ENCODE data around the gene CD101. TPM values are rescaled to one million over a fixed set of nuclear protein-coding genes. Genes with fewer than 3 reads are reported as not detected.

The CD101 gene
- total RNA-seq, 4 donors from 2014 or later, result 0.35 to 5.3 (median 0.84) TPM

DNA sequence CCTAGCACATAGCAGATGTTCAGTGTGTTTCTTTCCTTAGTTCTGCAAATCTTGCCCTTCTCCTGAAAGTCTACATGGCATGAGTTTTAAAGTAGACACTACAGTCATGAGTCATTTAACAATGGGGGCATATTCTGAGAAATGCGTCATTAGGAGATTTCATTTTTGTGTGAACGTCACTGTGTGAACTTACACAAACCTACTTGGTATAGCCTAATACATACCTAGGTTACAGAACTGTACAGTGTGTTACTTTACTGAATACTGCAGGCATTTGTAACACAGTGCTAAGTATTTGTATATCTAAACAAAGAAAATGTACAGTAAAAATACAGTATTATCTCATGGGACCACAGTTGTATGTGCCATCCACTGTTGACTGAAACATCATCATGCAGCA, 68.6 kb downstream of the CD101 start:
- peaks cover 0 to 8% of the 10 kb centered on the region in 2 donors for H3K36me3 ChIP-seq
- TF ChIP-seq, protein P1, sequence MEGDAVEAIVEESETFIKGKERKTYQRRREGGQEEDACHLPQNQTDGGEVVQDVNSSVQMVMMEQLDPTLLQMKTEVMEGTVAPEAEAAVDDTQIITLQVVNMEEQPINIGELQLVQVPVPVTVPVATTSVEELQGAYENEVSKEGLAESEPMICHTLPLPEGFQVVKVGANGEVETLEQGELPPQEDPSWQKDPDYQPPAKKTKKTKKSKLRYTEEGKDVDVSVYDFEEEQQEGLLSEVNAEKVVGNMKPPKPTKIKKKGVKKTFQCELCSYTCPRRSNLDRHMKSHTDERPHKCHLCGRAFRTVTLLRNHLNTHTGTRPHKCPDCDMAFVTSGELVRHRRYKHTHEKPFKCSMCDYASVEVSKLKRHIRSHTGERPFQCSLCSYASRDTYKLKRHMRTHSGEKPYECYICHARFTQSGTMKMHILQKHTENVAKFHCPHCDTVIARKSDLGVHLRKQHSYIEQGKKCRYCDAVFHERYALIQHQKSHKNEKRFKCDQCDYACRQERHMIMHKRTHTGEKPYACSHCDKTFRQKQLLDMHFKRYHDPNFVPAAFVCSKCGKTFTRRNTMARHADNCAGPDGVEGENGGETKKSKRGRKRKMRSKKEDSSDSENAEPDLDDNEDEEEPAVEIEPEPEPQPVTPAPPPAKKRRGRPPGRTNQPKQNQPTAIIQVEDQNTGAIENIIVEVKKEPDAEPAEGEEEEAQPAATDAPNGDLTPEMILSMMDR (IDR thresholded peaks at IDR 0.05), result no peak
- TF ChIP-seq EP300 (IDR thresholded peaks at IDR 0.05) (no peak), POLR2AphosphoS5 (IDR thresholded peaks at IDR 0.05) (no peak), POLR2A (IDR thresholded peaks at IDR 0.05) (no peak)
- no peak overlapping the region for H3K27ac ChIP-seq
- H3K27me3 ChIP-seq, result no peaks in the 10 kb centered on the region
- 94 to 96% methylated on average over 2 of the region's 2 CpGs for WGBS, 2 donors (ENCODE audit: low coverage in 1 of 2)
- no peak for ATAC-seq
- H3K4me1 ChIP-seq, result no peaks in the 10 kb centered on the region
- H3K4me3 ChIP-seq, result no peak overlapping the region
- H3K9me3 ChIP-seq, result no peaks in the 10 kb centered on the region

DNA sequence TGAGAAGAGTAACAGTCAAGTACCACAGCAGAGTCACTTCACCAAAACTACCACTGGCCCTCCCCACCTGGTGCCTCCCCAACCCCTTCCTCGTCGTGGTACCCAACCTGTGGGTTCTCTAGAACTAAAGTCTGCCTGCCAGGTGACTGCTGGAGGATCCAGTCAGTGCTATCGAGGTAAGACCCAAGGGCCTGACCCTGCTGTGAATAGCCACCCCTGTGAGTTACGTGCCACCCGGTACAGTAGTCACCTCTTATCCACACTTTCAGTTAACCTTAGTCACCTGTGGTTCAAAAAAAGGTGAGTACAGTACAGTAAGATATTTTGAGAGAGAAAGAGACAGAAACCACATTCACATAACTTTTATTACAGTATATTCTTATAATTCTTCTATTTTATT, 75.1 kb downstream of the CD101 start:
- Histone ChIP-seq H3K27ac (no peak overlapping the region), H3K36me3 (peaks cover under 1 to 73% of the 10 kb centered on the region in 2 donors), H3K27me3 (no peaks in the 10 kb centered on the region), H3K4me3 (no peak overlapping the region), H3K4me1 (no peaks in the 10 kb centered on the region), H3K9me3 (no peaks in the 10 kb centered on the region)
- TF ChIP-seq POLR2AphosphoS5 (IDR thresholded peaks at IDR 0.05), result no peak
- TF ChIP-seq POLR2A (IDR thresholded peaks at IDR 0.05), result no peak
- no peak for TF ChIP-seq EP300 (IDR thresholded peaks at IDR 0.05)
- TF ChIP-seq, protein P1 (IDR thresholded peaks at IDR 0.05), result no peak
- ATAC-seq, result no peak
- 97 to 100% methylated on average over 4 to 5 of the region's 5 CpGs for WGBS, 2 donors (ENCODE audit: low coverage in 1 of 2)

DNA sequence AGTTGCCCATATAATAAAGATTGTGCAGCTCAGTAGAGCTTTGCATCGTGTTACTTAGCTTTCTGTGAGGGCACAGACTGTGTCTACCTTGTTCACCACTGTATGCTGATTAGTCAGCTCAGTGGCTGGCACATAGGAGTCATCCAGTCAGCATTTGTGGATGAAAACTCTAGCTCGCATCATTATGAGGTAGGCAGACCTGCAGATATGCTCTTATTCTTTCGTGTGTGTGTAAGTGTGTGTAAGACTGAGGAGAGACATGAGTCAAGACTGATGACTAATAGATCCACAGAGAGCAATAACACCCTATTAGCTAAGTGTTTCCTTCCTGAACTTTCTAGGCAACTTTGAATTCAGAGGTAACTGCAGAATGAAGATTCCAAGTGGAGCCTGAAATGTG, 75.7 kb downstream of the CD101 start:
- TF ChIP-seq POLR2AphosphoS5 (IDR thresholded peaks at IDR 0.05), result no peak
- TF ChIP-seq POLR2A (IDR thresholded peaks at IDR 0.05), result no peak
- TF ChIP-seq, protein P1 (IDR thresholded peaks at IDR 0.05), result no peak
- TF ChIP-seq EP300 (IDR thresholded peaks at IDR 0.05), result no peak
- ATAC-seq, result no peak
- Histone ChIP-seq H3K27me3 (no peaks in the 10 kb centered on the region), H3K4me1 (no peaks in the 10 kb centered on the region), H3K9me3 (no peaks in the 10 kb centered on the region), H3K36me3 (peaks cover 3 to 79% of the 10 kb centered on the region in 2 donors), H3K27ac (no peak overlapping the region), H3K4me3 (no peak overlapping the region)
- 51 to 57% methylated on average over 3 of the region's 3 CpGs for WGBS, 2 donors (ENCODE audit: low coverage in 1 of 2)

DNA sequence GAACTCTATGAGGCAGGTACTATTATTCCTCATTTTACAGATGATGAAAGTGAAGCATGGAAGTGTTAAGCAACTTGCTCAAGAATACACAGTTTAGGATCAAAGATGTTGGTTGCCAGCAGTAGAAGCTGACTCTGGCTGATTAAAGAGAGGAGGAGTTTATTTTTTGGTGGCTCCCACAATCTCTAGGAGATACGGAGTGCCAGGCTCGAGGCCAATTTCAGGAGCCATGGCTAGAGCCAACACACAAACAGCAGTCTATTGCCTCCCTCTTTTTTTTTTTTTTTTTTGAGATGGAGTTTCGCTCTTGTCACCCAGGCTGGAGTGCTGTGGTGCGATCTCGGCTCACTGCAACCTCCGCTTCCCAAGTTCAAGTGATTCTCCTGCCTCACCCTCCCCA, 78.2 kb downstream of the CD101 start:
- H3K4me3 ChIP-seq, result no peak overlapping the region
- WGBS, 2 donors (ENCODE audit: low coverage in 1 of 2), result 64 to 100% methylated on average over 2 of the region's 6 CpGs
- no peak overlapping the region for H3K27ac ChIP-seq
- no peak for ATAC-seq
- no peaks in the 10 kb centered on the region for H3K9me3 ChIP-seq
- H3K36me3 ChIP-seq, result peaks cover 3 to 97% of the 10 kb centered on the region in 2 donors
- no peaks in the 10 kb centered on the region for H3K27me3 ChIP-seq
- no peaks in the 10 kb centered on the region for H3K4me1 ChIP-seq
- TF ChIP-seq EP300 (IDR thresholded peaks at IDR 0.05), result no peak
- TF ChIP-seq, protein P1 (IDR thresholded peaks at IDR 0.05), result no peak
- TF ChIP-seq POLR2A (IDR thresholded peaks at IDR 0.05), result no peak
- TF ChIP-seq POLR2AphosphoS5 (IDR thresholded peaks at IDR 0.05), result no peak

DNA sequence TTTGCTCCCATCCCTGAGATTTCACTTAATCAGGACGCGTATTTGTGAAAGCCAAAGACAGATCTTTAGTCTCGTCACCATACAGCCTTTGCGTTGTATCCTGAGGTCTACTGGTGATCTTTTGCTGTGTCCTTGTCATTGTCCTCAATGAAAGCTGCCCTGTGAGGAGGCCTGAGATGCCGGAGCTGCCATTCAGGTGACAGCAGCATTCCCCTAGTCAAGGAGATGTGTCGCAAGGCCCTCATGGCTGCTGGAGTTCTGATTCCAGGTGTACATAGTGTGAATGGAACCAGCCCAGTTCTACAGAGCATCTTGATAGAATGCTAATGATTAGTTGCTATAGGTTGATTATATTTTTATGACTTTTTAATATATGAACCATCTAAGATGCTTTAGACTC, 82.7 kb downstream of the CD101 start:
- no peaks in the 10 kb centered on the region for H3K9me3 ChIP-seq
- H3K36me3 ChIP-seq, result peaks cover 3 to 71% of the 10 kb centered on the region in 2 donors
- no peaks in the 10 kb centered on the region for H3K4me1 ChIP-seq
- no peak overlapping the region for H3K27ac ChIP-seq
- ATAC-seq, result no peak
- H3K4me3 ChIP-seq, result no peak overlapping the region
- 95 to 100% methylated on average over 3 to 4 of the region's 6 CpGs for WGBS, 2 donors (ENCODE audit: low coverage in 1 of 2)
- TF ChIP-seq POLR2A (IDR thresholded peaks at IDR 0.05) (no peak), POLR2AphosphoS5 (IDR thresholded peaks at IDR 0.05) (no peak), EP300 (IDR thresholded peaks at IDR 0.05) (no peak)
- TF ChIP-seq, protein P1 (IDR thresholded peaks at IDR 0.05), result no peak
- H3K27me3 ChIP-seq, result no peaks in the 10 kb centered on the region
